GM19240 (cell line): ENCODE data around the gene WDR72.
"Not testable (repeated sequence)": the region's sequence is repeated elsewhere in the genome, so short reads cannot be mapped to it uniquely, and the experiment has no call there.

Source experiments
- DNase-seq: peaks from one replicate; pipeline ENCODE4 v3.0.0; 2011; ENCODE audit warnings: low spot score; ENCODE audit not compliant: insufficient read length

WDR72 gene

DNA sequence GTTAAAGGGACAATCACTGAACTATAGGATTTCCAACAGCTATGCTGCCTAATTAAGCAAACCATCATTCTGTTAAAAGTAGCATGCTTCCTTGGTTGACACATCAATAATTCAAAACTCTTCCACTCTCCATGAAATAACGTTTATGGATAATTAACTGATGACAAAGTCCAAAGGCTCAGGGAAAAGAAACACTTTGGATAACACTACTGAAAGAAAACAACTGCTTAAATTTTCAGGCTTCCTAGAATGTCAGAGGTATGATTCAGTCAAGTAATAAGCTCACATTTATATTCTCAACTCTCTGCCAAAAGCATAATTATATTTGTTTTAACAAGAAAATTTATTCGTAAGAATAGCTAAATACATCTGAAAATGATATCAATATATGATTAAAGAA, 49.6 kb downstream of the WDR72 start:
- DNase-seq = no peak

DNA sequence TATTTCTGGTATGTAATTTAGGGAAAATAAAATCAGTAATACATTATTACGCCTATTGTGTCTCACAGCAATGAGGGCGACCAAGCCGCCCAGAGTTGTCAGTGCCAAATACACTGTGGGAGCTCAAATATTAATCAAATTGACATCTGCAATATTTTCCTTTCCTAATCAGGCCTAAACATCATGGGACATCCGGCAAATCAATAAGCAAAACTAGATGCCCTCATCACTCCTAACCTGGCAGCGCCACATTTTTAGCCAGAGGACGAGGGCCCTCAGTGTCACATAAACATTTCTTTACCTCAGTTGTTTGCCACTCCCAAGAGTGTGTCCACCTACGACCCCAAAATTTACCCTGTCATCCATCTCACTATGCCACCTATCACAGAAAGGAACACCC, 64.1 kb downstream of the WDR72 start:
- no peak for DNase-seq

DNA sequence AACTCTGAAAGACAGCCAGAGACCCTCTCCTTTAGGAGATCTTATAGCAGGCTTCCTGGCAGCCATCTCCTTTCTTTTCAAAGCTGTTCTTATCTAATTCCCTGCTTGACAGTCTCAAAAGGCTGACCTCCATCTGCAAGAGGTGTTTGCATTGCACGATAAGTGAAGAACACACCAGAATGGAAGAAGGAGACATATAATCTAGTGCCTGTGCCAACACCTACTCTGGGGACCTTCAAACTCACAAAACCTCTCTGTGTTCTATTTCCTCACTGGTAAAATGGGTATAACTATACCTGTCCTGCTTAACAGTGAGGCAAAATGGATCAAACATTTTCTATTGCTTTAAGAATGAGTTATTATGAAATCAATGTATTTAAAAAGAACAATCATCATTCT, 65.0 kb downstream of the WDR72 start:
- DNase-seq = no peak

DNA sequence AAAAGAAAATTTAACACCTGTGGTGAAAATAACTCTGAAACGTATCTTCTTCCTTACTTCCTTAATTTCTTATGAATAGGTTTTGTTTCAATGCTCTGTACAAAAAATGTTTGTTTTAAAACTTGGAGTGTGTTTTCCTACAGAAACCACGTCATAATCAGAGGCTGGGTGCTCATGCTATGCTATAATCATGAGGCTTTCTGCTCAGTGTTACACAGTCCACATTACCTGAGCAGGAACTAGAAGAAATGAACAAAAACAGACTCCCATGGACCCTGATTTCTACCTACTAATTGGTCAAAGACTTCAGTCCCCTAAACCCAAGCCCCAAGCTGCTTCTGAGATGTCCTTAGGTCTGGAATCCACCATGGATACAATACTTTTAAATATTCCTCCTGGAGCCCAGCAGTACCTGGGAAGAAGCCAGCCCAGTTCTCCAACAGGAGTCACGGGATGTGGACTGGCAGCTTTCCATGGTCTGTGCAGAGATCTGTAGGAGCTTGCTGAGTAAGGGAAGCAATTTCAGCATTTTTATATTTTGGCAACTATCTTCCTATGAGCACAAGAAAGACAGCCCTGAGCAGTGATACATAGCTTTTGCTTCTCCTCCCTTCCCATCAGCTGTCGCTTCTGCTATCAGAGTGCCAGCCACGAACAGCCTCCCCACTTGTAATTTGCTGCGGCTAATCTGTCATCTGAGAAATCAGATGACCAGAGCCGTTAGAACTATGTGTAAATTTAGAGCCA, 65.6 kb downstream of the WDR72 start:
- DNase-seq = no peak

DNA sequence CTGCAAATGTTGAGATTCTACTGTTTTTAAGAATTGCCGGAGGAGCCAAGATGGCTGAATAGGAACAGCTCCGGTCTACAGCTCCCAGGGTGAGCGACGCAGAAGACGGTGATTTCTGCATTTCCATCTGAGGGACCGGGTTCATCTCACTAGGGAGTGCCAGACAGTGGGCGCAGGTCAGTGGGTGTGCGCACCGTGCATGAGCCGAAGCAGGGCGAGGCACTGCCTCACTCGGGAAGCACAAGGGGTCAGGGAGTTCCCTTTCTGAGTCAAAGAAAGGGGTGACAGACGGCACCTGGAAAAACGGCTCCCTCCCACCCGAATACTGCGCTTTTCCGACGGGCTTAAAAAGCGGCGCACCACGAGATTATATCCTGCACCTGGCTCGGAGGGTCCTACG, 75.3 kb downstream of the WDR72 start:
- not testable (repeated sequence) for DNase-seq

DNA sequence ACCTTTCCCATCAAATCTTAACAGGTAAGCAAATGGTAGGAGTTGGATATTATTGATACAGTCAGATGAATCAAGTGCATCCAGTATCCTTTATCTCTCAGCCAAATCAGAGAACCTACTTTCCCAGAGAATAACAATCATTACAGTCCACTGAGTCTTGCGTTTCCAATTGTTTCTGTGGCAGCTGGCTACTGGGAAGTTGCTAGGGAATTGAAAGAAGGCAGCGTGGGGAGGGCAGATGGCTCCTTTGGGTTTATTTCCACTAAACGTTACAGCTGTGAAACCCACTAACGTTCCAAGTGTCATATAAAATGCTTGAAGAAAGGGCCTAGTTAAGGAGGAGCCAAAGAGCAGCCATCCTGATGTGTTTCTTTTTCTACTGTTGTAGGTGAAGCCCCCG, 78.4 kb downstream of the WDR72 start:
- no peak for DNase-seq

DNA sequence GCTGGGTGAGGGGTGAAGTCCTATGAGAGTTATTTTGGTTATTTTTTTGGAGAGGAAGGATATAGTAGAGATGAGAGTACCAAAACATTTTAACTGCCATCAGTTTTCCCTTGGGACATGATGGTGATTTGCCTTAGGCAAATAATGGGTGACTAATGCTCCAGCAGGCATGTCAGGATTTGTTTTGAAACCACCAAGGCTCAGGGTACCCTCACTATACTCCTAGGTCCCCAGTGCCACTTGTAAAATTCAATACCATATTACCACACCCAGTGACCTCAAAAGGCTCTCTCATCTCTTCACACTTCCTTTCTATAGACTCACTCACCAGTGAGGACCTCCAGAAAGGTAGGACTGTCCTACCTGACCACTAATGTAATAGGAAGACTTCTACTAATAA, 83.6 kb downstream of the WDR72 start:
- no peak for DNase-seq

DNA sequence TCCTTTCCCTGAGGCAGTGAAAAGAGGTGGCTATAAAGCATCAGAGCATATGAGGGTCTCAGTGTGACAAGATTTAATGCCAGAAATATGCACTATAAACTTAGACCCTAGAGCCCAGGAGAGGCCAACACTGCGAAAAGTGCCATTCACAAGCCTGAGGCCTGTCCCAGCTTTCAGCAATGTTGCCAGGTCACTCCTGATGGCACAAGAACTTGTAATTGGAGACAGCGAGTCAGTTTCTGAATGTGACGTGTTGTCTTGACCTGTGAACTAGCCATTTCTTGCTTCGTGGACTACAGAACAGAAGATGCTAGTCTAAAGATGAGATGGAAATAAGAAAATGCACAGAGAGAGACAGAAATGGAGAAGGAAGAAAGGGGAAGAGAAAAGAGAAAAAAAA, 87.9 kb downstream of the WDR72 start:
- DNase-seq = no peak

DNA sequence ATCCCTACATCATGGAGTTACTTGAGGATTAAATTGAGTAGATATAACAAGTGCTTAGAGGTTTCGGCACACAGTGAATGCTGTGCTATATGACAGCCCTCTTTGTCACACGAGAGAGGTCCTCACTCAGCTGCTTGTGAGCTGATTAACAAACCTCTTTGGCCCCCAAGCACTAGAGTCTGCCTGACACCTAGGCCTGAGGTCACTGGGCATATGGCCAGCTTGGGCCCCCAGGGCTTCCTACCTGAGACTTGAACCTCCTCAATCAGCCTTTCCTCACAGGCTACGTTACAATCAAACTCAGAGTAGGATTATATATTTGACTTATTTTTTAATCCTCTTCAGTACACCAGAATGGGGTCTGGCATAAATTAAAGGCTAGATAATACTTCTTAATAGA, 88.8 kb downstream of the WDR72 start:
- DNase-seq = no peak

DNA sequence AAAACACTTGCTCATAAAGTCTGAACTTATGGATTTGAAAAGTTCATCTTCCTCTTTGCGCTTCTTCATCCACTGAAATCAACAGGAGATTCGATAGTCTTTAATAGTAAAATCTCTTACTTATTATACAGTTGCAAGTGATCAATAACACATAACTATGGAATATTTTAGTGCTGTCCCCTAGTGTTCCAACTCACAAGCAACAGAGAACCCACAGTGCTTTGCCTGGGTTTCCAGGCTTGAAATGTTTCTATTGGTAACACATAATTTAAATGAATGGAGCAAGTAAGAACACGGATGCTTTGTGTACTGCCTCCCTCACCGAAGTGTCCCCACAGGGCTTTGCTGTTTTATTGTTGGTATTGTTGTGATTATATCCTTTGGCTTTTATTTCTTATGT, 93.5 kb downstream of the WDR72 start:
- DNase-seq = no peak

DNA sequence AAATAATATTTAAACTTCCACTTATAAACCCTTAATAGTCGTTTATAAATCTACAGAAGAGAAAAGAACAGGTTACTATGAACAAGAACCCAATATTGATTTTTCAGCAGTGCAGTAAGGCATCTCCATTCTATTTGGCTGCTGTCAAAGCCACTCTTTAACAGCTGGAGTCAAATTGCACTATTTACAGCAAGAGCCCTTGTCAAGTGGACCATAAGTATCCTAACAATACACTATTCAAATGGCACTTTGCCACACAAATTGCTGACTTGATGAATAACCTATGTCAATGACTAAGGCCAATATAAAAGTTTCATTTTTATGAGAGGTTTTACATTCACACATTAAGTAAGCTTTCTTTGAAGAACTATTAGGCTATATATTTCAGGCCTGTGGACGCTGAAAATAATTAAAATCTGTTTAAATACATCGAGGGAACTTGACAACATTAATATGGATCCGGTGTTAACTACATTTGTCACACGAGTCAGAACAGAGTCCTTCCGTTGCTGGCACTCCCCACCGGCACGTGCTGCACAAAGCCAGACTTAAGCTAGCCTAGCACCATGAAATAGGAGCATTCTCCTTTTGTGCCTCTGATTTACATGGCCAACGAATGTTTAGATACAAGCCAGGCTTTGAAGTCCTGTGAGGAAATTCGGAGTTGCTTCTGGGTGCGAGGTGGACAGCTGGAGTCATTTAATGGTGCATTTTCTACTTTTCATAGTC, 100.5 kb downstream of the WDR72 start:
- no peak for DNase-seq

DNA sequence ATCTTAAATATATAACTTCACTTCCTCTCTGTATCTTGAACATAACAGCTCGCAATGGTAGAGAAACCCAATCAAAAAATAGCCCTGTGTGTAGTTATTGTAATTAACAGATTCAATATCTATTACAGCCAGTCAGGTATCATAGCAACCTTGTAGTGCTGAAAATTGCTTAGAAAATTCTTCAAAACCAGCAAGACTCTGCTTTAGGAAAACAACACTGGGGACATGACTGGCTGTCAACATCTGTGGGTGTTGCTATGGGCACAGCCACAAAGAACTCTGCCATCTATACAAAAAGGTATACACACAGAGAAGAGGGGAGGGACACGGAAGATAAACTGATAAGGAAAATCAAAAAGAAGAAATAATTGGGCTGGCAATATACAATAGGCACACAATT, 101.2 kb downstream of the WDR72 start:
- DNase-seq = no peak

DNA sequence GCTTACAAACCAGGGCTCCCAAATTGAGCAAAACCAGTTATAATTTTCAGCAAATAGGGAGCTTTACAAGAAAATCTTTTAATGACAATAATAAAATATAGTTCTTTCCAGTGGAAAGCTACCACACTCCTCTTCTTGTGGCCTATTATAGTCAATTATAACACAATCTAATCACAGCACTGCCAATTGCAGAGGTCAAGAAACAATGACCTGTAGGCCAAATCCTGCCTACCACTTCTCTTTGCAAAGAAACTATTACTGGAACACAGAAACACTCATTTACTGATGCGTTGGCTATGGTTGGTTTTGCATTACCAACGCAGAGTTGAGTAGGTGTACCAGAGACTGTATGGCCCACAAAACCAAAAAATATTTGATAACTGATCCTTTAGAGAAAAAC, 110.5 kb downstream of the WDR72 start:
- DNase-seq = no peak

DNA sequence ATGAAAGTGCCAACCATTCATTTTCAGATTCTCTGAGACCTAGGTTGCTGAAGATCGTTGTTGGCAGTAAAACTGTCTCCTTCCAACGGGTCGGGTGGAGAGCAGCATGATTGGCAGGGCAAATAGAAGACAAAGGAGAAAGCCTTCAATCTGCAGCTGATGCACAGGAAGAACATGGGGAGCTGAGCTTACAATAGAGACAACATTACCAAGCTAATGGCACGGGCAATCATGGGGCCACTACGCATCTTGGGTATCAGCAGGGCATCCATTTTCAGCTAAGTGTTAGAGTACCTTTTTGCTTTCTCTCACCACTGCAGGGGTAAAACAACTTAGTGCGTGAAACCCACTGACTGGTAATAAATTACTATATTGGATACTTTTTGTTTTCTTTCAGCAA, 114.8 kb downstream of the WDR72 start:
- no peak for DNase-seq

DNA sequence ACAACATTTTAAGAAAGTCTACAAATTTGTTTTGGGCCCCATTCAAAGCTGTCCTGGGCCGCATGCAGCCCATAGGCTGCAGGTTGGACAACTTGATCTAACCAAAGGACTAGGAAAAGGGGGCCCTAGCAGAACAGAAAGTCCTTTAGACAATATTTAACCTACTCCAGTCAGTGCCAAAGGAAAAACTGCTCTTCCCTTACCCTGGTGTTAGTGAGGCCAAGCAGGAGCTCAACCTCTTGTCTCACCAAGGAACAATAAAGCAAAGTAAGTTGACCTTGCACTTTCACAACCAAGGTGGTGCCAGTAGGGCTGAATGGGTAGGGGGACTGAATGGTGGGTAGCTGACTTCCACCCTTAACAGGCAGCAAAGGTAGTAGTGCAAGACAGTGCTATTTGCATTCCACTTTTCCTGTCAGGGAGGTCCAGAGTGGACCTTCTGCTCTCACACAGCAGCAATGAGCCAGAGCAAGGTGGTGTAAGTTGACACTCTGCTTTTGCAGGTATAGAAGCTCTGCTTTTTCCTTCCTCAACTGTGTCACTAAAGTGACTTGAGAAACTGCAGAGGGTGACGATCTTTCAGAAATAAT, 124.9 kb downstream of the WDR72 start:
- DNase-seq = no peak

DNA sequence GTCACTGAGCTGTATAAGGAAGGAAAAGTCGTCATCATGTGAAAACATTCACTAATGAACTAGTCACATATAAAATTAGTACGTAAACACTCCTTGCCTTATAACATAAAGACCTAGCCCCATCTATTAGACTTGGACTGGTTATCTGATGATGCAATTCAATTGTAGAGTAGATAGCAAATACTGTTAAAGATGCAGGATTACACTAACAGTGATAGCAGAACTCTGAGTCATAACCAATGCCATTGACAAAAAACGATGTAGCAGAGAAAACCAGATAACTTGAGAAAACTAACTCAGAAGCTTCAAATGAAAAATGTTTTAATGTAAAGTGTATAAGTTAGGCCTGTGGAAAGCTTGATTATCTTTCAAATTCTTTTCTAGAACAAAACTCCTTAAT, 132.2 kb downstream of the WDR72 start:
- DNase-seq = no peak

DNA sequence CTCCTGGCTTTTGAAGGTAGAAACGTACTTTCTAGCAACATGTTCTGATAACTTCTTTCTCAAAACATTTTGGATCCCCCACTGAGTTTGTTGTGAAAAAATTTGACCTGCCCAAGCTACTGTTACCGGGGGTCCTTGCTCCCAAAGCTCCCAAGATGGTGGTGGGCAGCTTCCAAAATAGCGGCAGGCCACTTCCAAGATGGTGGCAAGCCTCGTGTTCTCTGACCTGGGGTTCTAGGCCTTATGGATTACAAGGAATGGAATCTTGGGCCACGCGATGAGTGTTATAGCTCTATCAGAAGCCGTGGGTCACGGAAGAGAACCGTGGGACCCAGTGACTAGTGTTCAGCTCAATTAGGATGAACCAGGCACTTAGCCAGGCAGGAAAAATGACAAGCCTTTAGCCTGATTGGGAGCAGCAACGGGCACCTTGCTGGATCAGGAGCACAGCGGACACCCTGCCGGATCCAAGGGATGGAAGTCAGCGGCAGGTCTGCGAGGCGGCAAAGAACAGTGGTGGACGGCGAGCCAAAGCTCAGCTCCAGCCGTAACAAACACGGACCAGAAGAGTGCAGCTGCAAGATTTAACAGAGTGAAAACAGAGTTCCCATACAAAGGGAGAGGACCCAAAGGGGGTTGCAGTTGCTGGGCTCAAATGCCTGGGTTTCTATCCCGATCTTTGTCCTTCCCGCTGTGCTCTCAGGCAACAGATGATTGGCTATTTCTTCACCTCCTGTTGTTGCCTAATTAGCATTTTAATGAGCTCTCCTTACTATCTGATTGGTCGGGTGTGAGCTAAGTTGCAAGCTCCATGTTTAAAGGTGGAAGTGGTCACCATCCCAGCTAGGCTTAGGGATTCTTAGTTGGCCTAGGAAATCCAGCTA, 133.3 kb downstream of the WDR72 start:
- DNase-seq = no peak

DNA sequence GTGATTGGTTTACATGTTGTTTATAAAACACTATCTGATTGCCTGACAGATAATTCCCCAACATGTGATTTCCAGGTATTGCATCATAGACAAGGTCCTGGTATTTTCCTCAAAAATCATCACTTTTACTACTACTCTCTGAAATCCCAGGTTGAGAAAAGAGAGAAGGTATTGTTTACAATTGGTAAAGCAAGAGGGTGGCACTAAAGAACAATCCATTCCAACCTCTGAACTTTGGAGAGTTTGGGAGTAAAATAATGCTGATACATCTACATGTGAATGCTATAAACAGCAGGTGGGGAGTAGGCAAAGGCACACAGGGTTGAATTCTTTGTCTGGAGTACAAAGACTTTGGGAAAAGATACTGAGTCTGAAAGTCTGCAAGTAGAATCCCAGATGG, 134.2 kb downstream of the WDR72 start:
- DNase-seq = no peak

DNA sequence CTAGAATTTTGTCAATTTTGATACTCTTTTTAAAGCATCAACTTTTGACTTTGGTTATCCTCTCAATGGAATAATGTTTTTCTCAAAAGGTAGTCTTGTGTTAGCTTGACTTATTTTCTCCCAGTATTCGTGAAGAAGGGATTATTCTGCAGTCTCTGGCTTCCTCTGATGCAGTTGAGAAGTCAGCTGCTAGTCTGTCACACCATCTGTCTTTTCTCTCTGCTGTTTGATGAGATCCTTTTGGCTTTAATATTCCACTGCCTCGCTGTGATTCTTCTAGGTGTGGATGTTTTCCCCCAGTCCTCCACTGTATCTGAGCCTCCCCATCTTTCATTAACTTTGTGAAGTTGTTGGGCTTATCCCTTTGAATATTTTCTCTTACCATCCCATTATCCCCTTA, 141.0 kb downstream of the WDR72 start:
- no peak for DNase-seq

DNA sequence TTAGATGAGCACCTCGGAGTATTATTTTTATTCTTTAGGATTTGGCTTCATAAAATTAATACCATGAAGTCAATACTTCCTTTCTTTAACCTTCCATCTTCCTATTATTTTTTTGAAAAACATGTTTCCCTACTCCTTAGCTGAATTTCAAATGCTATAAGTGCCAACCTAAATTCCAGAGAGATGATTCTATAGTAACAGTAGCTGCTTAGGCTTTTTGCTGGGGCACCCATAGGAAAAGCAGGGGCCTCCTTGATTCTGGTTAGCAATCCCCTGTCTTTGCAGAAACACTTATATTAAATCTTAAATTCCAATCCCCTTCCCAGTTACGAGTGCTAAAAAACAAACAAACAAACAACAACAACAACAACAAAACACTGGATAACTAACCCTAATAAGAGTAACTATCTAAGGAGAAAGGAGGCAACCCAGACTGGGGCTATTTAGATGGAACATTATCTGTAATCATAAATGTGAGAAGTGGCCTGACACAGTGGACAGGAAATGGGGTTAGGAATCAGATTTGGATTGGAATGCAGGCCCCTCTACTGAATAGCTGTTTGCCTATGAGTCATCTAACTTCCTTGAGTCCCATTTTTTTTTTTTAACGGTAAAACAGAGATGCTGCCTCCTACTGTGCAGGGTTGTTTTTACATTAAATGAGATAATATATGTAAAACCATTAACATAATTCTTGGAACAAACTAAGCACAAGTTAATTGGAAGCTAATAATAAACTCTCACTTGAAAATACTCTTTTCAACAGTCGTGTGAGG, 148.1 kb downstream of the WDR72 start:
- DNase-seq = no peak

DNA sequence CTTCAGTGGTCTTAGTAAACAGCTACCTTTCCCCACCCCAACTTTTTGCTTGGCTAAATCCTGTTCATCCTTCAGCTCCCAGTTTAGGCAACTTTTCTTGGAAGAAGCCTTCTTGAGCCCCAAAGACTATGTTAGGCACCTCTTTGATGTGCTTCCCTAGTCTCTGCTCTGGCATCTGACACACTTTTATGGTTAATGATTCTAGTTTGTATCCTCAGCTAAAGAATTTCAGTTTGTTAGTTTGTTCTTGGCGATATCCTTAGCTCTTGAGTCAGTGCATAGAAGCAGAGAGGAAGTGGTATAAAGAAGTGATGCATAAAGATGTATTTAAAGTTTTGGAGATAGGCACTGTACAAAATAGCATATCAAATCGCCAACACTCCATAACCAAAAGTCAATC, 168.4 kb downstream of the WDR72 start:
- DNase-seq = no peak
